ENCODE measurements around the gene MCIDAS.
A peak's percentile ranks its signal among the peaks of the same experiment; 100 is the strongest.

Gene MCIDAS

GRCh38 chr5:55173687-55174230 is 53.4 kb downstream of the MCIDAS start:
- DNase-seq (ENCODE audit: low read depth), result no peak
- TF ChIP-seq, protein P1, sequence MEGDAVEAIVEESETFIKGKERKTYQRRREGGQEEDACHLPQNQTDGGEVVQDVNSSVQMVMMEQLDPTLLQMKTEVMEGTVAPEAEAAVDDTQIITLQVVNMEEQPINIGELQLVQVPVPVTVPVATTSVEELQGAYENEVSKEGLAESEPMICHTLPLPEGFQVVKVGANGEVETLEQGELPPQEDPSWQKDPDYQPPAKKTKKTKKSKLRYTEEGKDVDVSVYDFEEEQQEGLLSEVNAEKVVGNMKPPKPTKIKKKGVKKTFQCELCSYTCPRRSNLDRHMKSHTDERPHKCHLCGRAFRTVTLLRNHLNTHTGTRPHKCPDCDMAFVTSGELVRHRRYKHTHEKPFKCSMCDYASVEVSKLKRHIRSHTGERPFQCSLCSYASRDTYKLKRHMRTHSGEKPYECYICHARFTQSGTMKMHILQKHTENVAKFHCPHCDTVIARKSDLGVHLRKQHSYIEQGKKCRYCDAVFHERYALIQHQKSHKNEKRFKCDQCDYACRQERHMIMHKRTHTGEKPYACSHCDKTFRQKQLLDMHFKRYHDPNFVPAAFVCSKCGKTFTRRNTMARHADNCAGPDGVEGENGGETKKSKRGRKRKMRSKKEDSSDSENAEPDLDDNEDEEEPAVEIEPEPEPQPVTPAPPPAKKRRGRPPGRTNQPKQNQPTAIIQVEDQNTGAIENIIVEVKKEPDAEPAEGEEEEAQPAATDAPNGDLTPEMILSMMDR (conservative IDR thresholded peaks at IDR 0.05; ENCODE audit: low read depth, low read length), result no peak
- H3K4me3 ChIP-seq (ENCODE audit: low read depth, low read length), result peak overlapping the region; percentile 58

GRCh38 chr5:55172937-55173686 is 54.0 kb downstream of the MCIDAS start, which contains the start of gene CDC20B:
CDC20B (minus strand) TSS chr5:55173177; CDS start chr5:55173000, 177 bp downstream.
- TF ChIP-seq, protein P1 (conservative IDR thresholded peaks at IDR 0.05; ENCODE audit: low read depth, low read length), result no peak
- peak; percentile 68 for DNase-seq (ENCODE audit: low read depth)
- peak within 1 kb of the TSS; percentile 58 for H3K4me3 ChIP-seq (ENCODE audit: low read depth, low read length)

DNA sequence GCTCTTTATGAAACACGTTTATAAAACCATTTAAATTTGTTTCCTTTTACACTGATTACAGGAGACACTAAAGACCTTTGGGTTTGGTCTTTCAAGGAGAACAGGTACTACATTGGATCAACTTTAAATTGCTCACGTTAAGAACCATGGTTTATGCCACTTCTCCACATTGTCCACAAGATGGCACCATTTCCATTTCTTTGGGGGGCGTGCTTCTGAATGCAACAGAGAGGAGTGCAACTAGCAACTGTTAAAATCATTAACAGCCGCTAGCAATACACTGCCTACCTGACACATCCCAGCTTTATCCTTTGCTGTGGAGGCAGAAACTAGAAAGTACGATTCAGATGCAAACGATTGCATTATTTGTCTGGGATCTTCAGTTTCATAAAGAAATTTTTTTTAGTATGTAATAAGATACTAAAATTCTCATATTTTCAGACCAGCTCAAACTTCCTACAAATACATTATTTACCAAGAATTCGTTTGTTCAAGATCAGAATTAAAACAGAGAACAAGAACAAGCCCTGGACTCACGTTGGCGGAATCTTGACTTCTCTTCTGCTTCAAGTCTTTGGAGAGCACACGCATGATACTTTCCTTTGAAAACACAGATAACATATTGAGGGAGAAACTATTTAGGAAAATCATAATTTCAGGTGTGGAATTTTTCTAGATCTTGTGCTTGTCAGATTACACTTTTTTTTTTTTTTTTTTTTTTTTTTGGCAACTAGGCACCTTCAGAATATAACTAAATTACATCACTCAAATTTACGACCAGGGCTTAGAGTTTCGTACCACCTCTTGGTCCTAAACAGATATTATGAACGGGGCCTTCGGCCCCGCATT is 54.8 kb downstream of the MCIDAS start:
- DNase-seq (ENCODE audit: low read depth), result peak; percentile 89
- TF ChIP-seq, protein P1 (conservative IDR thresholded peaks at IDR 0.05; ENCODE audit: low read depth, low read length), result peak; percentile 83
- peak overlapping the region; percentile 56 for H3K4me3 ChIP-seq (ENCODE audit: low read depth, low read length)

GRCh38 chr5:55171471-55171870 is 55.6 kb downstream of the MCIDAS start:
- H3K4me3 ChIP-seq (ENCODE audit: low read depth, low read length), result no peak overlapping the region
- DNase-seq (ENCODE audit: low read depth), result no peak
- TF ChIP-seq, protein P1 (conservative IDR thresholded peaks at IDR 0.05; ENCODE audit: low read depth, low read length), result no peak
